ENCODE data around the gene LINGO1. TPM values are rescaled to one million over a fixed set of nuclear protein-coding genes. Genes with fewer than 3 reads are reported as not detected.

Gene LINGO1
- polyA plus RNA-seq, 1 of the 3 experiments (the other 2 are of a cell fraction), result 0.56 TPM

DNA sequence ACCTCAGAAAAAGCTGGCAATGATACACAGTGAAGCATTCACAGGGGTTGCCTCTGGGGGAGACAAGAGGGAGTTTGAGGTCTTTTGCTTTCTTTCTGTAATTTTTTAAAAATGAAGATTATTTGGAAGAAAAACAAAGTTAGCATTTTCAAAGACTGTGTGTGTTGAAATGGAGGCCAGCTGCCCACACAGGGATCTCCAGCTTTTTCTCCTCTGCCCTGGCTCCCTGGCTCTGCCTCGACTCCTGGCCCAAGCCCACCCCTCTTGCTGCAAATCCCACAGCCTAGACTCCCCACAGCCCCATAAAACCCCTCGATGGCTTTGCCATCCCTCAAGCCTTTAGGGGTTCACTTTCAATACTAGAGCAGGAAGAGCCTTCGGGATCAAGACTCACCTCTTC is 68.4 kb downstream of the LINGO1 start (continued):
- TF ChIP-seq GABPA (IDR thresholded peaks at IDR 0.05; ENCODE audit: low read depth), result no peak
- TF ChIP-seq SIN3A (IDR thresholded peaks at IDR 0.05; ENCODE audit: borderline replicate concordance, low read depth, low read length), result no peak
- no peak for TF ChIP-seq EP300 (IDR thresholded peaks at IDR 0.05; ENCODE audit: borderline replicate concordance in 1 of 2, low read depth in 1 of 2, low read length in 1 of 2)

- H3K79me2 ChIP-seq (ENCODE audit: insufficient read depth), result no peaks in the 10 kb centered on the region
- no peak overlapping the region for H3K27ac ChIP-seq (ENCODE audit: low read depth in 2 of 2, low read length in 1 of 2)
- no peaks in the 10 kb centered on the region for H4K20me1 ChIP-seq (ENCODE audit: insufficient read depth)
- H3K4me1 ChIP-seq (ENCODE audit: control insufficient read depth in 1 of 2, insufficient read depth in 2 of 2, low read depth in 1 of 2, low read length in 1 of 2), result peaks cover 0 to 8% of the 10 kb centered on the region in 2 experiments; a peak in 1 of 4 replicates
- no peaks in the 10 kb centered on the region for H3K9me3 ChIP-seq
- no peak overlapping the region for H3K4me3 ChIP-seq (ENCODE audit: low read depth in 2 of 2, low read length in 1 of 2)
- H3K27me3 ChIP-seq (ENCODE audit: insufficient read depth), result no peaks in the 10 kb centered on the region
- no peaks in the 10 kb centered on the region for H3F3A ChIP-seq (replicated peaks; ENCODE audit: insufficient read depth)
- POLR2A ChIA-PET, result no interaction called here
- 59% methylated on average over 6 of the region's 6 CpGs for WGBS (ENCODE audit: low lambda C conversion rate)
- TF ChIP-seq YY1 (IDR thresholded peaks at IDR 0.05; ENCODE audit: low read depth) (no peak), CTCF (IDR thresholded peaks at IDR 0.05) (no peak), FOXJ3 (CRISPR knock-in tag; IDR thresholded peaks at IDR 0.05) (no peak), REST (IDR thresholded peaks at IDR 0.05; ENCODE audit: low read depth, low read length) (no peak), IRF3 (IDR thresholded peaks at IDR 0.05; ENCODE audit: low read depth, low read length) (no peak), MEF2A (IDR thresholded peaks at IDR 0.05; ENCODE audit: borderline replicate concordance, low read depth) (no peak), SMC3 (IDR thresholded peaks at IDR 0.05; ENCODE audit: low read depth, low read length) (no peak), GABPA (IDR thresholded peaks at IDR 0.05; ENCODE audit: low read depth) (no peak), TEAD4 (IDR thresholded peaks at IDR 0.05; ENCODE audit: borderline replicate concordance, insufficient read depth) (no peak), JUND (IDR thresholded peaks at IDR 0.05) (no peak), POLR2AphosphoS5 (IDR thresholded peaks at IDR 0.05; ENCODE audit: low read depth, low read length) (no peak), CHD2 (IDR thresholded peaks at IDR 0.05; ENCODE audit: low read length, partially characterized antibody) (no peak), RAD21 (IDR thresholded peaks at IDR 0.05; ENCODE audit: low read length) (no peak), GATA2 (CRISPR knock-in tag; IDR thresholded peaks at IDR 0.05) (no peak), MAX (IDR thresholded peaks at IDR 0.05; ENCODE audit: low read depth) (no peak), USF1 (IDR thresholded peaks at IDR 0.05; ENCODE audit: borderline replicate concordance, low read depth) (no peak), ELF1 (IDR thresholded peaks at IDR 0.05) (no peak)
- no peak overlapping the region for H3K9ac ChIP-seq
- no peak overlapping the region for H2AFZ ChIP-seq (ENCODE audit: low read depth)
- DNase-seq, result no peak
- CTCF ChIA-PET, result interaction anchor here (0.6 to 1.1 kb wide), 2 partner anchors 20 to 65 kb away, joined by 3 read pairs; no protein-coding TSS in a partner anchor
- no peak overlapping the region for H3K4me2 ChIP-seq
- no peaks in the 10 kb centered on the region for H3K9me2 ChIP-seq
- H3K36me3 ChIP-seq (replicated peaks in 1 of 2; ENCODE audit: control insufficient read depth in 1 of 2, insufficient read depth in 2 of 2, low read length in 1 of 2), result no peaks in the 10 kb centered on the region
Measured at GRCh38 chr15:77563623-77564156, 69.0 kb downstream of the LINGO1 start.

All from SK-N-SH (cell line).